ENCODE results near the gene TSLP. TPM values are rescaled to one million over a fixed set of nuclear protein-coding genes. Genes with fewer than 3 reads are reported as not detected.

Gene TSLP
- total and polyA plus RNA-seq, 9 of the 15 experiments (the other 6 are each of a cell fraction or from before 2014, with no cell fraction given) = 0.09 to 2.8 (median 1.2) TPM

- ChIA-PET CTCF (ENCODE audit: low intra/inter-chr PET ratio) (no interaction called here), POLR2A (no interaction called here)
- H3K36me3 ChIP-seq (ENCODE audit: control insufficient read depth, insufficient read depth, low read length) = peaks cover 72% of the 10 kb centered on the region
- no peaks in the 10 kb centered on the region for H3K27me3 ChIP-seq (ENCODE audit: control insufficient read depth in 2 of 2, insufficient read depth in 2 of 2, low read length in 2 of 2)
- no peak for ATAC-seq
- in situ Hi-C loops (cut with MboI) = no loop called here
- DNase-seq (ENCODE audit: extremely low read depth in 1 of 4, low spot score in 3 of 4) = no peak
- FAIRE-seq = no peak
- H2AFZ ChIP-seq (ENCODE audit: low read depth, low read length) = no peak overlapping the region
- H3K79me2 ChIP-seq (ENCODE audit: control insufficient read depth, insufficient read depth, low read length) = peaks cover 57% of the 10 kb centered on the region
- H3K9me3 ChIP-seq (replicated peaks; ENCODE audit: control insufficient read depth, insufficient read depth, low read depth, low read length) = 0 out of 2 replicates have a peak, but pooled peaks cover 4% of the 10 kb centered on the region
- no peak overlapping the region for H3K9ac ChIP-seq (ENCODE audit: insufficient read depth in 1 of 2, low read depth in 2 of 2, low read length in 2 of 2)
- H3K4me3 ChIP-seq = no peak overlapping the region
- H3K4me2 ChIP-seq (ENCODE audit: insufficient read depth, low read length) = no peak overlapping the region
- H3K4me1 ChIP-seq (replicated peaks in 1 of 2; ENCODE audit: control insufficient read depth in 2 of 2, insufficient read depth in 2 of 2, low read length in 2 of 2) = peaks cover 4 to 14% of the 10 kb centered on the region in 2 experiments; a peak in 2 of 5 replicates
- WGBS (ENCODE audit: insufficient coverage, low coverage, missing lambda C conversion rate) = 80% methylated on average over 1 of the region's 1 CpG
- no peaks in the 10 kb centered on the region; the same call in 1 of the 2 replicates for H4K20me1 ChIP-seq (replicated peaks; ENCODE audit: control insufficient read depth, insufficient read depth, low read length)
- intact Hi-C loops (cut with micrococcal nuclease) = loop anchor here (10.0 kb wide), 1 partner anchor 341 kb away; no protein-coding TSS in a partner anchor
- no peaks in the 10 kb centered on the region for H3K9me1 ChIP-seq (ENCODE audit: control insufficient read depth, insufficient read depth, low read length)
- no peak overlapping the region for H3K27ac ChIP-seq (ENCODE audit: extremely low read depth, low read depth, low read length)
- BruUV-seq (replicated peaks) = no TSS peak
- TF ChIP-seq MTF1 (CRISPR knock-in tag; IDR thresholded peaks at IDR 0.05; ENCODE audit: borderline replicate concordance) (no peak), ZNF655 (CRISPR knock-in tag; IDR thresholded peaks at IDR 0.05) (no peak), PURB (CRISPR knock-in tag; IDR thresholded peaks at IDR 0.05; ENCODE audit: low read depth) (no peak), GATAD2B (IDR thresholded peaks at IDR 0.05; ENCODE audit: borderline replicate concordance) (no peak), MAX (CRISPR knock-in tag; IDR thresholded peaks at IDR 0.05) (no peak), ZNF124 (CRISPR knock-in tag; IDR thresholded peaks at IDR 0.05) (no peak), THRAP3 (IDR thresholded peaks at IDR 0.05; ENCODE audit: borderline replicate concordance) (no peak), ZNF395 (CRISPR knock-in tag; IDR thresholded peaks at IDR 0.05) (no peak), KLF13 (tag; IDR thresholded peaks at IDR 0.05; ENCODE audit: borderline replicate concordance, low read depth) (no peak), ZBTB8A (IDR thresholded peaks at IDR 0.05; ENCODE audit: partially characterized antibody) (no peak), ZNF398 (CRISPR knock-in tag; IDR thresholded peaks at IDR 0.05) (no peak), SMAD2 (IDR thresholded peaks at IDR 0.05; ENCODE audit: low read depth, low read length) (no peak), E2F8 (IDR thresholded peaks at IDR 0.05; ENCODE audit: low read depth, partially characterized antibody) (no peak), ZNF79 (CRISPR knock-in tag; IDR thresholded peaks at IDR 0.05; ENCODE audit: low read depth) (no peak)
Measured at GRCh38 chr5:111095982-111096381, 24.5 kb downstream of the TSLP start.
